Measurements from ENCODE around the gene WDR76. TPM values are rescaled to one million over a fixed set of nuclear protein-coding genes. Genes with fewer than 3 reads are reported as not detected.
"Not testable (repeated sequence)": the region's sequence is repeated elsewhere in the genome, so short reads cannot be mapped to it uniquely, and the experiment has no call there.

WDR76 gene
- total RNA-seq, 1 donor from 2014 or later = 4.5 TPM

DNA sequence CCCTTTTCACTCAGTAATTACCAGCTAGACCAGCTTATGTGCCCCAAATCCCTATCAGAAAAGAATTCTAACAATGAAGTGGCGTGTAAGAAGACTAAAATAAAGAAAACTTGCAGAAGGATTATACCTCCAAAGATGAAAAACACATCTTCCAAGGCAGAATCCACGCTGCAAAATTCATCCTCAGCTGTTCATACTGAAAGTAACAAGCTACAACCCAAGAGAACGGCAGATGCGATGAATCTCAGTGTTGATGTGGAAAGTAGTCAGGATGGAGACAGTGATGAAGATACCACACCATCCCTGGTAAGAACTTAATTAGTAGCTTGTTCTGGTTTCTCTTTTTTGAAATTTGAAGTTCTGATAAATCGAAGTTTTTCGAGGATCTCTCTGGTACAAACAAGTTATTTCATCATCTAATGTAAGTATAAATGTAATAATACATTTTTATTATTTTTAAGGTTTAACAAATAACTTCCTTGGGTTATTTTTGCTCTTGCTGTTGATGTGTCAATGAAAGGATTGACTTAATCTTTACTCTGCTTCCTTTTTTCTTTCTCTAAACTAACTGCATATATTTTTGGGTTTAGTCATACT is 1.4 kb downstream of the WDR76 start:
- TF ChIP-seq, protein P1, sequence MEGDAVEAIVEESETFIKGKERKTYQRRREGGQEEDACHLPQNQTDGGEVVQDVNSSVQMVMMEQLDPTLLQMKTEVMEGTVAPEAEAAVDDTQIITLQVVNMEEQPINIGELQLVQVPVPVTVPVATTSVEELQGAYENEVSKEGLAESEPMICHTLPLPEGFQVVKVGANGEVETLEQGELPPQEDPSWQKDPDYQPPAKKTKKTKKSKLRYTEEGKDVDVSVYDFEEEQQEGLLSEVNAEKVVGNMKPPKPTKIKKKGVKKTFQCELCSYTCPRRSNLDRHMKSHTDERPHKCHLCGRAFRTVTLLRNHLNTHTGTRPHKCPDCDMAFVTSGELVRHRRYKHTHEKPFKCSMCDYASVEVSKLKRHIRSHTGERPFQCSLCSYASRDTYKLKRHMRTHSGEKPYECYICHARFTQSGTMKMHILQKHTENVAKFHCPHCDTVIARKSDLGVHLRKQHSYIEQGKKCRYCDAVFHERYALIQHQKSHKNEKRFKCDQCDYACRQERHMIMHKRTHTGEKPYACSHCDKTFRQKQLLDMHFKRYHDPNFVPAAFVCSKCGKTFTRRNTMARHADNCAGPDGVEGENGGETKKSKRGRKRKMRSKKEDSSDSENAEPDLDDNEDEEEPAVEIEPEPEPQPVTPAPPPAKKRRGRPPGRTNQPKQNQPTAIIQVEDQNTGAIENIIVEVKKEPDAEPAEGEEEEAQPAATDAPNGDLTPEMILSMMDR (IDR thresholded peaks at IDR 0.05; ENCODE audit: insufficient read depth, low read length, poor library complexity, severe bottlenecking) = no peak
- Histone ChIP-seq H3K27me3 (ENCODE audit: control insufficient read depth, insufficient read depth, low read length) (no peaks in the 10 kb centered on the region), H3K4me3 (ENCODE audit: low read depth, low read length) (no peak overlapping the region), H3K36me3 (ENCODE audit: control insufficient read depth, insufficient read depth, low read length) (no peaks in the 10 kb centered on the region)
- DNase-seq (ENCODE audit: low read depth) = no peak

DNA sequence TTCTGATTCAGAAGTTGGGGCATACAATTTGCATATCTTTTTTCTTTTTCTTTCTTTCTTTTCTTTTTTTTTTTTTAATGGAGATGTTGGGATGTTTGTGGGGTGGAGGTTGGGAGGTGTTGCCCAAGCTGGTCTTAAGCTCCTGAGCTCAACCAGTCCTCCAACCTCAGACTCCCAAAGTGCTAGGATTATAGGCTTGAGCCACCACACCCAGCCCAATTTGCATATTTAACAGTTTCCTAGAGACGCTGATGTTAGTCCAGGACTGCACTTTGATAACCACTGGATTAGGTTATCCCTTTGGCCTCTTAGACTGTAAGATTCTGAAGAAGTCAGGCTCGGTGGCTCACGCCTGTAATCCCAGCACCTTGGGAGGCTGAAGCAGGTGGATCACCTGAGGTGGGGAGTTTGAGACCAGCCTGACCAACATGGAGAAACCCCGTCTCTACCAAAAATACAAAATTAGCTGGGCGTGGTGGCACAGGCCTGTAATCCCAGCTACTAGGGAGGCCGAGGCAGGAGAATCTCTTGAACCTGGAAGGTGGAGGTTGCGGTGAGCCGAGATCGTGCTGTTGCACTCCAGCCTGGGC is 3.2 kb downstream of the WDR76 start:
- not testable (repeated sequence) for H3K27me3 ChIP-seq (ENCODE audit: control insufficient read depth, insufficient read depth, low read length); H3K4me3 ChIP-seq (ENCODE audit: low read depth, low read length); DNase-seq (ENCODE audit: low read depth); H3K36me3 ChIP-seq (ENCODE audit: control insufficient read depth, insufficient read depth, low read length)

DNA sequence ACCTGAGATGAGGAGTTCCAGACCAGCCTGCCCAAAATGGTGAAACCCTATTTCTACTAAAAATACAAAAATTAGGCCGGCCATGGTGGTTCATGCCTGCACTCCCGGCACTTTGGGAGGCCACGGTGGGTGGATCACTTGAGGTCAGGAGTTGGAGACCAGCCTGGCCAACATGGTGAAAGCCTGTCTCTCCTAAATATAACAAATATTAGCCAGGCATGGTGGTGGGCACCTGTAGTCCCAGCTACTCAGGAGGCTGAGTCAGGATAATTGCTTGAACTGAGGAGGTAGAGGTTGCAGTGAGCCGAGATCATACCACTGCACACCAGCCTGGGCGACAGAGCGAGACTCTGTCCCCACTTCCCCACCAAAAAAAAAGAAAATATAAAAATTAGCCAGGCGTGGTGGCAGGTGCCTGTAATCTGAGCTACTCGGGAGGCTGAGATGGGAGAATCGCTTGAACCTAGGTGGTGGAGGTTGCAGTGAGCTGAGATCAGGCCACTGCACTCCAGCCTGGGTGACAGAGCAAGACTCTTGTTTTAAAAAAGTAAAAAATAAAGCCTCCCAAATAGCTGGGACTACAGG is 4.0 kb downstream of the WDR76 start:
- not testable (repeated sequence) for DNase-seq (ENCODE audit: low read depth); H3K27me3 ChIP-seq (ENCODE audit: control insufficient read depth, insufficient read depth, low read length); H3K4me3 ChIP-seq (ENCODE audit: low read depth, low read length); H3K36me3 ChIP-seq (ENCODE audit: control insufficient read depth, insufficient read depth, low read length)

DNA sequence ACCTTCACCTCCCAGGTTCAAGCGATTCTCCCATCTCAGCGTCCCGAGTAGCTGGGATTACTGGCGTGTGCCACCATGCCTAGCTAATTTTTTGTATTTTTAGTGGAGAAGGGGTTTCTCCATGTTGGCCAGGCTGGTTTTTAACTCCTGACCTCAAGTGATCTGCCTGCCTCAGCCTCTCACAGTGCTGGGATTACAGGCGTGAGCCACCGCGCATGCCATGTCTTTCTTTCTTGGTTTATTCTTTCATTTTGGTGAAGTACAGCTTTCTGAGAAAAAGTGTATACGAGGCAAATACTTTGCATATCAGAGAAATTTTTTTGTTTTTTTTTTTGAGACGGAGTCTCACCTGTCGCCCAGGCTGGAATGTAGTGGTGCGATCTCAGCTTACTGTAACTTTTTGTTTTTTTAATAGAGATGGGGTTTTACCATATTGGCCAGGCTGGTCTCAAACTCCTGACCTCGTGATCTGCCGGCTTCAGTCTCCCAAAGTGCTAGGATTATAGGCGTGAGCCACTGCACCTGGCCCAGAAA is 4.8 kb downstream of the WDR76 start:
- H3K27me3 ChIP-seq (ENCODE audit: control insufficient read depth, insufficient read depth, low read length); H3K36me3 ChIP-seq (ENCODE audit: control insufficient read depth, insufficient read depth, low read length); DNase-seq (ENCODE audit: low read depth); H3K4me3 ChIP-seq (ENCODE audit: low read depth, low read length): not testable (repeated sequence)

DNA sequence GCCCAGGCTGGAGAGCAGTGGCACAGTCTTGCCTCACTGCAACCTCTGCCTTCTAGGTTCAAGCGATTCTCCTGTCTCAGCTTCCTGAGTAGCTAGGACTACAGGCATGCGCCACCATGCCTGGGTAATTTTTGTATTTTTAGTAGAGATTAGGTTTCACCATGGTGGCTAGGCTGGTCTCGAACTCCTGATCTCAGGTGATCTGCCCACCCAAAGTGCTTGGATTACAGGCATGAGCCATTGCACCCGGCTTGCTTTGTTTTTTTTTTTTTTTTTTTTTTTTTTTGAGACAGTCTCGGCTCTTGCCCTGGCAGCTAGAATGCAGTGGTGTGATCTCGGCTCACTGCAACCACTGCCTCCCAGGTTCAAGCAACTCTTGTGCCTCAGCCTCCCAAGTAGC is 5.7 kb downstream of the WDR76 start:
- not testable (repeated sequence) for H3K4me3 ChIP-seq (ENCODE audit: low read depth, low read length); H3K36me3 ChIP-seq (ENCODE audit: control insufficient read depth, insufficient read depth, low read length); DNase-seq (ENCODE audit: low read depth); H3K27me3 ChIP-seq (ENCODE audit: control insufficient read depth, insufficient read depth, low read length)

DNA sequence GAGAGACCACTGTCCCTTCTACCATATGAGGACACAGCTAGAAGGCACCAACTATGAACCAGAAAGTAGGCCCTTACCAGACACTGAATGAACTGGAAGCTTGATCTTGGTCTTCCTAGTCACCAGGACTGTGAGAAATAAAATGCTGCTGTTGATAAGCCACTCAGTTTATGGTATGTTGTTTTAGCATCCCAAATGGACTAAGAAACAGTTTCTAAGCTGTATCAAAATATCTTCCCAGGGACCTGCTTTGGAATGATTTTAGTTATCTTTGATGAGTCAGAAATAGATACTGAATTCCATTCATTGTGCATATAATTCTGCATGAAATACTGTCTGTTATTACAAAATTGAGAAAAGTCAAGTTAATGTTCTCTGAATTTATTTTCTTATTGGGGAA is 18.6 kb downstream of the WDR76 start:
- no peak overlapping the region for H3K4me3 ChIP-seq (ENCODE audit: low read depth, low read length)
- no peak for DNase-seq (ENCODE audit: low read depth)
- H3K27me3 ChIP-seq (ENCODE audit: control insufficient read depth, insufficient read depth, low read length) = no peaks in the 10 kb centered on the region
- no peaks in the 10 kb centered on the region for H3K36me3 ChIP-seq (ENCODE audit: control insufficient read depth, insufficient read depth, low read length)
- TF ChIP-seq, protein P1 (IDR thresholded peaks at IDR 0.05; ENCODE audit: insufficient read depth, low read length, poor library complexity, severe bottlenecking) = no peak

DNA sequence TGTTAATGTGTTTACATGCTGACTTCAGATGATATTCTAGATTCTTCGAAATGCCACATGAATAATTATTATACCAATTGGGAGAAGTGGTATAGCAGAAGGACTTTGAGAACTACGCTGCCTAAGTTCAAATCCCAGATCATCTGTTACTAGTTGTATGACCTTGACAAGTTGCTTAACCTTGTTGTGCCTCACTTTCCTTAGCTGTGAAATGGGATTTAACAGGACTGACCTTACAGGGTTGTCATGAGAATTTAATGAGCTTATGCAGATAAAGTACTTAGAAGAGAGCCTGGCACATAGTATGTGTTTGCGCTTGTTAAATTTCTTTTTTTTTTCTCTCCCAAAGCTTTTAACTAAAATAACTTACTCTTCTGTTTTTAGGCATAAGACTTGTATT is 24.4 kb downstream of the WDR76 start:
- no peaks in the 10 kb centered on the region for H3K36me3 ChIP-seq (ENCODE audit: control insufficient read depth, insufficient read depth, low read length)
- H3K4me3 ChIP-seq (ENCODE audit: low read depth, low read length) = no peak overlapping the region
- no peaks in the 10 kb centered on the region for H3K27me3 ChIP-seq (ENCODE audit: control insufficient read depth, insufficient read depth, low read length)
- DNase-seq (ENCODE audit: low read depth) = no peak
- TF ChIP-seq, protein P1 (IDR thresholded peaks at IDR 0.05; ENCODE audit: insufficient read depth, low read length, poor library complexity, severe bottlenecking) = no peak

DNA sequence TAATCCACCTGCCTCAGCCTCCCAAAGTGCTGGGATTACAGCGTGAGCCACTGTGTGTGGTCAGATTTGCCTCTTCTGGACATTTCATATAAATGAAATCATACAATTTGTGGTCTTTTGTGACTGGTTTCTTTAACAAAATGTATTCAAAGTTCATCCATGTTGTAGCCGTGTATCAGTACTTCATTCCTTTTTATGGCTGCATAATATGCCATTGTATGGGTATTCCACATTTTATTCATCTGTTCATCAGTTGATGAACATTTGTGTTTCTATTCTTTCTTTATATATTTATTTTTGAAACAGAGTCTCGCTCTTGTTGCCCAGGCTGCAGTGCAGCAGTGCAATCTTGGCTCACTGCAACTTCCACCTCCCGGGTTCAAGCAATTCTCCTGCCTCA is 25.8 kb downstream of the WDR76 start:
- DNase-seq (ENCODE audit: low read depth) = no peak
- Histone ChIP-seq H3K36me3 (ENCODE audit: control insufficient read depth, insufficient read depth, low read length) (no peaks in the 10 kb centered on the region), H3K4me3 (ENCODE audit: low read depth, low read length) (no peak overlapping the region), H3K27me3 (ENCODE audit: control insufficient read depth, insufficient read depth, low read length) (no peaks in the 10 kb centered on the region)
- TF ChIP-seq, protein P1 (IDR thresholded peaks at IDR 0.05; ENCODE audit: insufficient read depth, low read length, poor library complexity, severe bottlenecking) = no peak

All from kidney epithelial cell (primary cell).